ENCODE results near the gene ZBTB45. TPM values are rescaled to one million over a fixed set of nuclear protein-coding genes. Genes with fewer than 3 reads are reported as not detected.

Gene ZBTB45
- total and polyA plus RNA-seq, 9 of the 15 experiments (the other 6 are each of a cell fraction or from before 2014, with no cell fraction given), result 0.08 to 16.1 (median 1.8) TPM

GRCh38 chr19:58554494-58555368, 35.1 kb upstream of the ZBTB45 start, which contains the start of gene CHMP2A (continued):
- no peak for TF ChIP-seq ZNF584 (CRISPR knock-in tag; IDR thresholded peaks at IDR 0.05; ENCODE audit: low read depth)
- TF ChIP-seq C11orf30 (IDR thresholded peaks at IDR 0.05; ENCODE audit: low read depth), result peak; percentile 95
- TF ChIP-seq ZNF76 (CRISPR knock-in tag; IDR thresholded peaks at IDR 0.05; ENCODE audit: borderline replicate concordance), result no peak
- TF ChIP-seq EP300 (IDR thresholded peaks at IDR 0.05; ENCODE audit: low read length), result no peak; the same call in 1 of the 2 replicates
- TF ChIP-seq, protein P1, sequence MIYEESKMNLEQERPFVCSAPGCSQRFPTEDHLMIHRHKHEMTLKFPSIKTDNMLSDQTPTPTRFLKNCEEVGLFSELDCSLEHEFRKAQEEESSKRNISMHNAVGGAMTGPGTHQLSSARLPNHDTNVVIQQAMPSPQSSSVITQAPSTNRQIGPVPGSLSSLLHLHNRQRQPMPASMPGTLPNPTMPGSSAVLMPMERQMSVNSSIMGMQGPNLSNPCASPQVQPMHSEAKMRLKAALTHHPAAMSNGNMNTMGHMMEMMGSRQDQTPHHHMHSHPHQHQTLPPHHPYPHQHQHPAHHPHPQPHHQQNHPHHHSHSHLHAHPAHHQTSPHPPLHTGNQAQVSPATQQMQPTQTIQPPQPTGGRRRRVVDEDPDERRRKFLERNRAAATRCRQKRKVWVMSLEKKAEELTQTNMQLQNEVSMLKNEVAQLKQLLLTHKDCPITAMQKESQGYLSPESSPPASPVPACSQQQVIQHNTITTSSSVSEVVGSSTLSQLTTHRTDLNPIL (CRISPR knock-in tag; IDR thresholded peaks at IDR 0.05), result no peak
- TF ChIP-seq TBP (optimal IDR thresholded peaks at IDR 0.05; ENCODE audit: low read depth, low read length), result no peak
- no peak for TF ChIP-seq ETS2 (tag; IDR thresholded peaks at IDR 0.05; ENCODE audit: borderline replicate concordance, poor library complexity, severe bottlenecking)
- TF ChIP-seq, protein P2, sequence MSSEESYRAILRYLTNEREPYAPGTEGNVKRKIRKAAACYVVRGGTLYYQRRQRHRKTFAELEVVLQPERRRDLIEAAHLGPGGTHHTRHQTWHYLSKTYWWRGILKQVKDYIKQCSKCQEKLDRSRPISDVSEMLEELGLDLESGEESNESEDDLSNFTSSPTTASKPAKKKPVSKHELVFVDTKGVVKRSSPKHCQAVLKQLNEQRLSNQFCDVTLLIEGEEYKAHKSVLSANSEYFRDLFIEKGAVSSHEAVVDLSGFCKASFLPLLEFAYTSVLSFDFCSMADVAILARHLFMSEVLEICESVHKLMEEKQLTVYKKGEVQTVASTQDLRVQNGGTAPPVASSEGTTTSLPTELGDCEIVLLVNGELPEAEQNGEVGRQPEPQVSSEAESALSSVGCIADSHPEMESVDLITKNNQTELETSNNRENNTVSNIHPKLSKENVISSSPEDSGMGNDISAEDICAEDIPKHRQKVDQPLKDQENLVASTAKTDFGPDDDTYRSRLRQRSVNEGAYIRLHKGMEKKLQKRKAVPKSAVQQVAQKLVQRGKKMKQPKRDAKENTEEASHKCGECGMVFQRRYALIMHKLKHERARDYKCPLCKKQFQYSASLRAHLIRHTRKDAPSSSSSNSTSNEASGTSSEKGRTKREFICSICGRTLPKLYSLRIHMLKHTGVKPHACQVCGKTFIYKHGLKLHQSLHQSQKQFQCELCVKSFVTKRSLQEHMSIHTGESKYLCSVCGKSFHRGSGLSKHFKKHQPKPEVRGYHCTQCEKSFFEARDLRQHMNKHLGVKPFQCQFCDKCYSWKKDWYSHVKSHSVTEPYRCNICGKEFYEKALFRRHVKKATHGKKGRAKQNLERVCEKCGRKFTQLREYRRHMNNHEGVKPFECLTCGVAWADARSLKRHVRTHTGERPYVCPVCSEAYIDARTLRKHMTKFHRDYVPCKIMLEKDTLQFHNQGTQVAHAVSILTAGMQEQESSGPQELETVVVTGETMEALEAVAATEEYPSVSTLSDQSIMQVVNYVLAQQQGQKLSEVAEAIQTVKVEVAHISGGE (CRISPR knock-in tag; IDR thresholded peaks at IDR 0.05), result peak; percentile 68 to 98 (median 85); a peak in 5 of 6 replicates
- no peak for TF ChIP-seq CBX2 (IDR thresholded peaks at IDR 0.05; ENCODE audit: insufficient read depth, low read length, poor library complexity, severe bottlenecking)
- TF ChIP-seq PPARD (CRISPR knock-in tag; IDR thresholded peaks at IDR 0.05), result no peak
- TF ChIP-seq HNRNPL (IDR thresholded peaks at IDR 0.05; ENCODE audit: low read depth, low read length), result no peak
- no peak for TF ChIP-seq TARDBP (IDR thresholded peaks at IDR 0.05)
- TF ChIP-seq POLR3A (IDR thresholded peaks at IDR 0.05; ENCODE audit: borderline replicate concordance, extremely low read depth, insufficient read depth, insufficient read length), result no peak
- TF ChIP-seq PHB (CRISPR knock-in tag; IDR thresholded peaks at IDR 0.05), result peak; percentile 43; the same call in 1 of the 2 replicates
- TF ChIP-seq ZKSCAN1 (IDR thresholded peaks at IDR 0.05; ENCODE audit: low read depth, low read length), result 0 out of 2 replicates have a peak, but pooled peaks have one; percentile 9
- peak; percentile 85 for TF ChIP-seq POLR2H (tag; IDR thresholded peaks at IDR 0.05; ENCODE audit: low read depth)

All from K562 (cell line).